Mucosa of stomach (tissue), 1 donor: ENCODE measurements around the gene PRR18.

Experiments used
- H3K27me3 ChIP-seq: one replicate; pipeline ENCODE4 v1.7.0; 2013; ENCODE audit warnings: mild to moderate bottlenecking, low read length; ENCODE audit not compliant: control insufficient read depth, insufficient read depth
- H3K36me3 ChIP-seq: one replicate; pipeline ENCODE4 v1.7.0; 2013; ENCODE audit warnings: low read length; ENCODE audit not compliant: control insufficient read depth, insufficient read depth
- H3K4me1 ChIP-seq: one replicate; pipeline ENCODE4 v1.7.0; 2013; ENCODE audit warnings: mild to moderate bottlenecking, low read length; ENCODE audit not compliant: control insufficient read depth, insufficient read depth
- H3K4me3 ChIP-seq: one replicate; pipeline ENCODE4 v1.7.0; 2013; ENCODE audit warnings: low read length
- H3K9ac ChIP-seq: one replicate; pipeline ENCODE4 v1.7.0; 2013; ENCODE audit warnings: mild to moderate bottlenecking, low read length, moderate library complexity
- H3K9me3 ChIP-seq: one replicate; pipeline ENCODE4 v1.7.0; 2013; ENCODE audit warnings: mild to moderate bottlenecking, low read length, moderate library complexity; ENCODE audit not compliant: control insufficient read depth
- donor health status: Pancreatic carcinoma.

The PRR18 gene

GRCh38 chr6:166275714-166276166 is 32.5 kb downstream of the PRR18 start:
- H3K4me3 ChIP-seq = no peak overlapping the region
- peaks cover 9% of the 10 kb centered on the region for H3K27me3 ChIP-seq
- H3K4me1 ChIP-seq = peaks cover 3% of the 10 kb centered on the region
- H3K9me3 ChIP-seq = no peaks in the 10 kb centered on the region
- no peaks in the 10 kb centered on the region for H3K36me3 ChIP-seq
- no peak overlapping the region for H3K9ac ChIP-seq

- peaks cover 14% of the 10 kb centered on the region for H3K27me3 ChIP-seq
- H3K9me3 ChIP-seq = no peaks in the 10 kb centered on the region
- no peaks in the 10 kb centered on the region for H3K36me3 ChIP-seq
- H3K9ac ChIP-seq = no peak overlapping the region
- H3K4me1 ChIP-seq = peaks cover 3% of the 10 kb centered on the region
- H3K4me3 ChIP-seq = no peak overlapping the region
Measured at GRCh38 chr6:166274739-166275370, 33.3 kb downstream of the PRR18 start.

- H3K4me1 ChIP-seq = peaks cover 3% of the 10 kb centered on the region
- H3K27me3 ChIP-seq = peaks cover 20% of the 10 kb centered on the region
- H3K4me3 ChIP-seq = no peak overlapping the region
- H3K9ac ChIP-seq = no peak overlapping the region
- H3K36me3 ChIP-seq = no peaks in the 10 kb centered on the region
- H3K9me3 ChIP-seq = no peaks in the 10 kb centered on the region
Measured at GRCh38 chr6:166274163-166274562, 34.0 kb downstream of the PRR18 start.

GRCh38 chr6:166271376-166271765 is 36.8 kb downstream of the PRR18 start:
- H3K4me1 ChIP-seq = peaks cover 3% of the 10 kb centered on the region
- H3K9ac ChIP-seq = no peak overlapping the region
- no peaks in the 10 kb centered on the region for H3K36me3 ChIP-seq
- H3K4me3 ChIP-seq = no peak overlapping the region
- no peaks in the 10 kb centered on the region for H3K9me3 ChIP-seq
- H3K27me3 ChIP-seq = peaks cover 29% of the 10 kb centered on the region

GRCh38 chr6:166270706-166271375 is 37.4 kb downstream of the PRR18 start:
- Histone ChIP-seq H3K27me3 (peaks cover 29% of the 10 kb centered on the region), H3K9ac (no peak overlapping the region), H3K36me3 (no peaks in the 10 kb centered on the region), H3K4me3 (no peak overlapping the region), H3K9me3 (no peaks in the 10 kb centered on the region), H3K4me1 (peaks cover 3% of the 10 kb centered on the region)

- Histone ChIP-seq H3K36me3 (no peaks in the 10 kb centered on the region), H3K27me3 (peaks cover 21% of the 10 kb centered on the region), H3K4me1 (no peaks in the 10 kb centered on the region), H3K9me3 (no peaks in the 10 kb centered on the region), H3K9ac (no peak overlapping the region), H3K4me3 (no peak overlapping the region)
Measured at GRCh38 chr6:166269301-166270039, 38.7 kb downstream of the PRR18 start.

GRCh38 chr6:166268431-166268830 is 39.8 kb downstream of the PRR18 start:
- H3K27me3 ChIP-seq = peaks cover 21% of the 10 kb centered on the region

GRCh38 chr6:166267526-166267925 is 40.7 kb downstream of the PRR18 start:
- Histone ChIP-seq H3K36me3 (no peaks in the 10 kb centered on the region), H3K9me3 (no peaks in the 10 kb centered on the region), H3K27me3 (peaks cover 21% of the 10 kb centered on the region), H3K9ac (no peak overlapping the region), H3K4me1 (no peaks in the 10 kb centered on the region), H3K4me3 (no peak overlapping the region)

More at GRCh38 chr6:166268431-166268830, 39.8 kb downstream of the PRR18 start:
- no peaks in the 10 kb centered on the region for H3K36me3 ChIP-seq
- H3K9me3 ChIP-seq = no peaks in the 10 kb centered on the region
- no peak overlapping the region for H3K9ac ChIP-seq
- H3K4me3 ChIP-seq = no peak overlapping the region
- H3K4me1 ChIP-seq = no peaks in the 10 kb centered on the region

GRCh38 chr6:166266336-166266735 is 41.9 kb downstream of the PRR18 start:
- Histone ChIP-seq H3K9ac (no peak overlapping the region), H3K4me1 (no peaks in the 10 kb centered on the region), H3K27me3 (peaks cover 21% of the 10 kb centered on the region), H3K4me3 (no peak overlapping the region), H3K9me3 (no peaks in the 10 kb centered on the region), H3K36me3 (no peaks in the 10 kb centered on the region)

- H3K4me1 ChIP-seq = no peaks in the 10 kb centered on the region
- H3K4me3 ChIP-seq = no peak overlapping the region
- H3K27me3 ChIP-seq = peaks cover 5% of the 10 kb centered on the region
- no peaks in the 10 kb centered on the region for H3K9me3 ChIP-seq
- H3K36me3 ChIP-seq = no peaks in the 10 kb centered on the region
- no peak overlapping the region for H3K9ac ChIP-seq
Measured at GRCh38 chr6:166262743-166263515, 45.3 kb downstream of the PRR18 start.

GRCh38 chr6:166259296-166259977 is 48.8 kb downstream of the PRR18 start:
- Histone ChIP-seq H3K4me1 (no peaks in the 10 kb centered on the region), H3K27me3 (peaks cover 9% of the 10 kb centered on the region), H3K9me3 (no peaks in the 10 kb centered on the region), H3K9ac (no peak overlapping the region), H3K4me3 (no peak overlapping the region), H3K36me3 (no peaks in the 10 kb centered on the region)
